Esophagus muscularis mucosa (tissue), 4 donors: ENCODE results near the gene OR5AC2. TPM values are rescaled to one million over a fixed set of nuclear protein-coding genes. Genes with fewer than 3 reads are reported as not detected.

Experiments used
- DNase-seq: peaks from one replicate; pipeline ENCODE4 v3.0.0-alpha.2; 2017; ENCODE audit errors: extremely low spot score
- H3K27ac ChIP-seq, 4 donors: fragments of 200-600 bp; sonication (generic); replicated peaks in 1 of 4; 1 replicate in 3 of 4; 2 replicates in 1 of 4; pipeline ENCODE4 v1.5.1; 2016 to 2019; ENCODE audit warnings: mild to moderate bottlenecking in 1 of 4
- H3K27me3 ChIP-seq, 4 donors: fragments of 200-600 bp; sonication (generic); one replicate each; pipeline versions ENCODE4 v1.5.1 to v1.6.0; 2016 to 2019
- H3K36me3 ChIP-seq, 4 donors: fragments of 200-600 bp; sonication (generic); one replicate each; pipeline ENCODE4 v1.5.1; 2016 to 2019
- H3K4me1 ChIP-seq, 4 donors: fragments of 200-600 bp; sonication (generic); one replicate each; pipeline ENCODE4 v1.5.1; 2016 to 2019
- H3K4me3 ChIP-seq, 4 donors: fragments of 200-600 bp; sonication (generic); 1 replicate in 2 of 4; 2 replicates in 2 of 4; pipeline ENCODE4 v1.5.1; 2016 to 2019; ENCODE audit warnings: mild to moderate bottlenecking in 4 of 4, moderate library complexity in 1 of 4
- H3K9me3 ChIP-seq, 4 donors: fragments of 200-600 bp; sonication (generic); 1 replicate in 3 of 4; 2 replicates in 1 of 4; pipeline ENCODE4 v1.5.1; 2016 to 2019
- EP300 ChIP-seq: sonication (generic); formaldehyde crosslinking; IDR thresholded peaks from one replicate; pipeline ENCODE4 v1.6.1; 2017; ENCODE audit warnings: antibody characterized with exemption
- POLR2A ChIP-seq: fragments of 450-650 bp; IDR thresholded peaks from one replicate; pipeline ENCODE4 v1.6.1; 2017; ENCODE audit warnings: antibody characterized with exemption, moderate library complexity, mild to moderate bottlenecking, low read depth
- POLR2AphosphoS5 ChIP-seq, 2 donors: sonication (generic); formaldehyde crosslinking; IDR thresholded peaks; one replicate each; pipeline ENCODE4 v1.6.1; 2017; ENCODE audit warnings: antibody characterized with exemption in 2 of 2
- WGBS: methylation state at CpG from one replicate; pipeline ENCODE4 v1.1.5; 2018; 5-methylcytosine and 5-hydroxymethylcytosine counted together
- intact Hi-C: fragments of 100-400 bp; cut with DNase I; formaldehyde crosslinking; loops from one replicate; pipeline ENCODE4 v1.15.1; 2023
- total RNA-seq, 4 donors: library from RNA; depleted of rRNA; stranded (reverse); fragments of >200 nt; gene quantifications; one replicate each; pipeline versions ENCODE4 v1.1.0 to v1.2.1, GENCODE V29; 2016
- TF ChIP-seq, protein P1 (sequence below), 3 experiments: fragments of 200-600 bp in 2 of 3; fragments of 450-650 bp in 1 of 3; sonication (generic) in 2 of 3; IDR thresholded peaks; one replicate each; pipeline ENCODE4 v1.5.1; 2017 to 2019; ENCODE audit warnings: antibody characterized with exemption in 3 of 3, mild to moderate bottlenecking in 2 of 3, moderate library complexity in 1 of 3

The OR5AC2 gene
- total RNA-seq, 4 donors from 2014 or later: not detected

- TF ChIP-seq POLR2AphosphoS5 (IDR thresholded peaks at IDR 0.05): no peak
- TF ChIP-seq EP300: no peak
- TF ChIP-seq, protein P1, sequence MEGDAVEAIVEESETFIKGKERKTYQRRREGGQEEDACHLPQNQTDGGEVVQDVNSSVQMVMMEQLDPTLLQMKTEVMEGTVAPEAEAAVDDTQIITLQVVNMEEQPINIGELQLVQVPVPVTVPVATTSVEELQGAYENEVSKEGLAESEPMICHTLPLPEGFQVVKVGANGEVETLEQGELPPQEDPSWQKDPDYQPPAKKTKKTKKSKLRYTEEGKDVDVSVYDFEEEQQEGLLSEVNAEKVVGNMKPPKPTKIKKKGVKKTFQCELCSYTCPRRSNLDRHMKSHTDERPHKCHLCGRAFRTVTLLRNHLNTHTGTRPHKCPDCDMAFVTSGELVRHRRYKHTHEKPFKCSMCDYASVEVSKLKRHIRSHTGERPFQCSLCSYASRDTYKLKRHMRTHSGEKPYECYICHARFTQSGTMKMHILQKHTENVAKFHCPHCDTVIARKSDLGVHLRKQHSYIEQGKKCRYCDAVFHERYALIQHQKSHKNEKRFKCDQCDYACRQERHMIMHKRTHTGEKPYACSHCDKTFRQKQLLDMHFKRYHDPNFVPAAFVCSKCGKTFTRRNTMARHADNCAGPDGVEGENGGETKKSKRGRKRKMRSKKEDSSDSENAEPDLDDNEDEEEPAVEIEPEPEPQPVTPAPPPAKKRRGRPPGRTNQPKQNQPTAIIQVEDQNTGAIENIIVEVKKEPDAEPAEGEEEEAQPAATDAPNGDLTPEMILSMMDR (IDR thresholded peaks at IDR 0.05): no peak
- intact Hi-C loops: no loop called here
- no peaks in the 10 kb centered on the region for H3K27me3 ChIP-seq
- no peaks in the 10 kb centered on the region for H3K36me3 ChIP-seq
- H3K27ac ChIP-seq: no peak overlapping the region
- 71% methylated on average over 3 of the region's 3 CpGs for WGBS
- DNase-seq: no peak
- peaks cover 0 to 17% (median 2%) of the 10 kb centered on the region in 4 donors for H3K9me3 ChIP-seq
- H3K4me3 ChIP-seq: no peak overlapping the region
- no peaks in the 10 kb centered on the region for H3K4me1 ChIP-seq
These were observed 27.3 kb downstream of the OR5AC2 start for GRCh38 chr3:98114264-98114663.

DNA sequence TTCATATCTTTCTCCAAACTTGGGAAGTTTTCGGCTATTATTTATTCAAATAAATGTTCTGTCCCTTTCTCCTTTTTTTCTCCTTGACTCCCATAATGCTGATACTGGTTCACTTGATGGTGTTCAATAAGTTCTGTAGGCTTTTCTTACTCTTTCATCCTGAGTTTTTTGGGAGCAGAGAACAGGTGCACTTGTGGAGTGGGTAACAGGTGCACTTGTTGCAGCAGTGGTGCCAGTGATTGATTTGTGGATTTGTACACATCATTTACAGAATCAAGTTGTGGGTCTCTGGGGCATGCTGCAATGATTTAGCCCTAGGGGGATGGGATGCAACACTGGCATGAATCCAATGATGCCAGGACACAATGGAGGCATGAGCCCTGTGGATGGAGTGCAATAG, 28.7 kb downstream of the OR5AC2 start:
- no peak for DNase-seq
- intact Hi-C loops: no loop called here
- Histone ChIP-seq H3K4me1 (no peaks in the 10 kb centered on the region), H3K36me3 (no peaks in the 10 kb centered on the region), H3K9me3 (peaks cover 0 to 12% (median 2%) of the 10 kb centered on the region in 4 donors), H3K27me3 (no peaks in the 10 kb centered on the region), H3K27ac (no peak overlapping the region), H3K4me3 (no peak overlapping the region)
- no peak for TF ChIP-seq POLR2A
- TF ChIP-seq POLR2AphosphoS5 (IDR thresholded peaks at IDR 0.05): no peak
- TF ChIP-seq, protein P1 (IDR thresholded peaks at IDR 0.05): no peak
- no peak for TF ChIP-seq EP300
- 100% methylated on average over 1 of the region's 1 CpG for WGBS

DNA sequence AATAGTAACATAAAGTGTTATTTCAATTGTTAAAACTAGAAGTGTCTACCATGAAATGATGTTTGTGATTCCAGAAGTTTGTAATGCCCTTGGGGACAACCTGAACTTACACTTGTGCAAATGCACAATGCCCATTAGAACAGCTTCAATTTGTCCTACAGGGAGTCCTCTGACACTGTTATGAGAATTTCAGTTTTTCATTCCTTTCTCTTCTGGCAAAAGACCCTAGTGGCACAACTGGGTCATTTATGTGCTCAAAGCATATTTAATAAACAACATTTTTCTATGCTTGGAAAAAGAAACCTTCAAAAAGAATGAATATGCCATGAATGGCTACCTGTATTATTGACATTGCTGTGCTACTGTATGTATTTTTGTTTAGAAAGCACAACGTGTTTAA, 43.4 kb downstream of the OR5AC2 start, which contains the start of gene OR5H1:
Gene OR5H1 (plus strand): TSS at position 301 of the 400 bp plus-strand sequence. CDS start 1,977 bp downstream, outside the sequence.
- intact Hi-C loops: no loop called here
- Histone ChIP-seq H3K36me3 (no peaks in the 10 kb centered on the region), H3K27ac (no peak within 1 kb of the TSS), H3K4me3 (no peak within 1 kb of the TSS), H3K9me3 (no peaks in the 10 kb centered on the region), H3K27me3 (no peaks in the 10 kb centered on the region), H3K4me1 (no peaks in the 10 kb centered on the region)
- 75% methylated on average over 1 of the region's 1 CpG for WGBS
- TF ChIP-seq POLR2A: no peak
- TF ChIP-seq, protein P1 (IDR thresholded peaks at IDR 0.05): no peak
- TF ChIP-seq POLR2AphosphoS5 (IDR thresholded peaks at IDR 0.05): no peak
- no peak for TF ChIP-seq EP300
- DNase-seq: no peak

DNA sequence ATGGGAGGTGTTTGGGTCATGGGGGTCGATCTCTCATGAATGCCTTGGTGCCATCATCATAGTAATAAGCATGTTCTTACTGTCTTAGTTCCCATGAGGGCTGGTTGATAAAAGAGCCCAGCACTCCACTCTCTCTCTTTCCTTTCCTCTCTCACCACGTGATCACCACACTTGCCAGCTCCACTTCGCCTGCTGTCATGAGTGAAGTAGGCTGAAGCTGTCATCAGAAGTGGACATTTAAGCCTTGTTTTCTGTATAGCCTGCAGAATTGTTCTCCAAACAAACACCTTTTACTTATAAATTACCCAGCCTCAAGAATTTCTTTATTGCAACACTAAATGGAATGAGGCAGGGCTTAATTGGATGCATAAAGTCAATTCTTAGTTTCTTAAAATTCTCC, 49.7 kb downstream of the OR5AC2 start:
- TF ChIP-seq POLR2AphosphoS5 (IDR thresholded peaks at IDR 0.05): no peak
- TF ChIP-seq, protein P1 (IDR thresholded peaks at IDR 0.05): no peak
- TF ChIP-seq EP300: no peak
- no peak for TF ChIP-seq POLR2A
- DNase-seq: no peak
- Histone ChIP-seq H3K27me3 (no peaks in the 10 kb centered on the region), H3K4me1 (no peaks in the 10 kb centered on the region), H3K4me3 (no peak overlapping the region), H3K36me3 (no peaks in the 10 kb centered on the region), H3K9me3 (no peaks in the 10 kb centered on the region), H3K27ac (no peak overlapping the region)
- WGBS: 63% methylated on average over 3 of the region's 3 CpGs
- intact Hi-C loops: no loop called here

Other genes with a start within 250 kb of the OR5AC2 start
- gene RIOX2, start 114.7 kb upstream of the OR5AC2 start, total RNA-seq: 10 to 100 TPM; 19.5 to 24.2 (median 21.7) TPM
- gene GABRR3, start 51.9 kb upstream of the OR5AC2 start, total RNA-seq: not detected
- gene OR5H1, start 43.5 kb downstream of the OR5AC2 start, total RNA-seq: not detected
- not detected for gene OR5H14, start 60.3 kb downstream of the OR5AC2 start, total RNA-seq
- gene OR5H15, start 79.5 kb downstream of the OR5AC2 start, total RNA-seq: not detected
- not detected for gene OR5H6, start 177.1 kb downstream of the OR5AC2 start, total RNA-seq
- not detected for gene OR5H2, start 195.3 kb downstream of the OR5AC2 start, total RNA-seq